Right forelimb (tissue), 1 donor: ENCODE measurements around the gene GLDC.

ENCODE experiments used
- DNase-seq: peaks from one replicate; pipeline ENCODE4 v3.0.0-alpha.2; 2018

The GLDC gene

DNA sequence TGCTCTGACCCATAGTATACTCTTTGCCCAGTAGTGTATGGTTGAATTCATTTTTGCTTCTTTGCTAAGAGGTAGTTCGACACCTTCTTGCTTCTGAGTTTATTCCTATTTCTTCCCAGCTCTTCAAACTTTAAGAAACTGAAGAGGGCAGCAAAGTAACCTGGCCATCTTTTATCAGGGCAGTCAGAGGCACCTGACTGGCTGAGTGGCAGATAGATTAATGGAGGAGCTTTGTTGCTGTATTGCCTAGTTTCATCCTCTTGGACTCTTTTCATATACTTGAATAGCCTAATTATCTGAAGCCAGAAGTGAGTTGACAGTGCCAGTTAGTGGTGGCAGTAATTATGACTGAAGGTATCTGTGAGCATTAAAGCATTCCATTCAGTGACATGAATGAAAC lies 150.1 kb downstream of the GLDC start:
- DNase-seq: no peak

DNA sequence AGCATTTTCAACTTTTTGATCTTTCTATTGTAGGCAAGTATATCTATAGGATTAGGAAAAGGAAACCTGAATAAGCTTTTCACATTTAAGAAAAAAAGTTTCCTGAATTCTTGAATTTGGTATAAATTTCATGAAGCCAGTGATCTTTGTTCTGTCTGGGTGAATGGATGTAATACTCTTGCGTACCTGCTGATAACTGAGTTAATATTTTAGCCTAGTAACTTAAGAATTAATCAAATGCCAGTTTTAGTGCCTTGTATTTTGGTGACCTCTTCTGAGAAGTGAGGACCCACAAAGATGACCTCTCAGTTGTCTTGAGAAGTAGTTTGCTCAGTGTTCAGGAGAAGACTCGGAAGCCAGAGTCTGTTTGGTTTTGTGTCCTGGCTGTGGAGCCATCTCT lies 154.7 kb downstream of the GLDC start:
- DNase-seq: no peak

DNA sequence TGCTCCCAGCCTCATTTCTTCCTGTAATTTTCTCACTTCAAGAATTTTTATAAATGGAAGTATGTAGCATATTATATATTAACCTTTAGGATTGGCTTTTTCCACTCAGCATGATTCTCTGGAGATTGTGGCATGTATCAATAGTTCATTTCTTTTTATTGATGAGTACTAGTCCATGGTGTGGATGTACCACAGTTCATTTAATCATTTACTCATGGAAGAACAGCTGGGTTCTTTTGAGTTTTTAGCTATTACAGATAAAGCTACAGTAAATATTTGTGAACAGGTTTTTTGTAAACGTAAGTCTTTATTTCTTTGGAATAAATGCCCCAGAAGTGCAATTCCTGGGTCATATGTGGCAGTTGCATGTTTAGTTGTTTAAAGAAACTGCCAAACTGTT lies 156.4 kb downstream of the GLDC start:
- DNase-seq: no peak

DNA sequence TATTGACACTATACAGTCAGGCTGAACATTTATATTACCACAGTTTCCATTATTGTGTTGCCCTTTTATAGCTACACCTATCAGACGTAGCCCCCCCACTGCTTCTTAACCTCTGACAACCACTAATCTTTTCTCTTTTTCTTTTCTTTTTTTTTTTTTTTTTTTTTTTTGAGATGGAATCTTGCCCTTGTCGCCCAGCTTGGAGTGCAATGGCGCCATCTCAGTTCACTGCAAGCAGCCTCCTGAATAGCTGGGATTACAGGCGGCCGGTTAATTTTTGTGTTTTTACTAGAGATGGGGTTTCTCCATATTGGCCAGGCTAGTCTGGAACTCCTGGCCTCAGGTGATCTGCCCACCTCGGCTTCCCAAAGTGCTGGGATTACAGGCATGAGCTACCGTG lies 157.1 kb downstream of the GLDC start:
- no peak for DNase-seq

DNA sequence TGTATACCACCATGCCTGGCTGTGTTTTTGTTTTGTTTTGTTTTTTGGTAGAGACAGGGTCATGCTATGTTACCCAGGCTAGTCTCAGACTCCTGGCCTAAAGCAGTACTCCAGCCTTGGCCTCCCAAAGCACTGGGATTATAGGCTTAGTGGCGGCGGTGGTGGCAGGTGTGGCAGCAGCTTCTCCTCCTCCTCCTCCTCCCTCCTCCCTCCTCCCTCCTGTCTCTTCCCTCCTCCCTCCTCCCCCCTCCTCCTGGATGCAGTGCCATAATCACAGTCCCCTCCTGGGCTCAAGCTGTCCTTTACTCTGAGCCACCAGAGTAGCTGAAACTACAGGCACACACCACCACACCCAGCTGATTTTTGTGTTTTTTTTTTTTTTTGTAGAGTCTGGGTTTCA lies 161.3 kb downstream of the GLDC start:
- DNase-seq: no peak
